NT2/D1 (cell line): ENCODE data around the gene CACNA1C.

ENCODE experiments used
- SUZ12 ChIP-seq: IDR thresholded peaks from 2 replicates; pipeline ENCODE4 v1.6.1; 2011; ENCODE audit not compliant: insufficient read length, insufficient read depth; ENCODE audit errors: extremely low read depth
- YY1 ChIP-seq: IDR thresholded peaks from 2 replicates; pipeline ENCODE4 v1.6.1; 2011; ENCODE audit not compliant: insufficient read length, insufficient read depth
- ZNF274 ChIP-seq: IDR thresholded peaks from 2 replicates; pipeline ENCODE4 v1.6.1; 2011; ENCODE audit warnings: mild to moderate bottlenecking, low read depth, low read length

GRCh38 chr12:2238111-2238510 is 185.3 kb downstream of the CACNA1C start:
- TF ChIP-seq ZNF274: no peak
- no peak for TF ChIP-seq YY1
- no peak for TF ChIP-seq SUZ12
